ENCODE measurements around the gene RAMAC. TPM values are rescaled to one million over a fixed set of nuclear protein-coding genes. Genes with fewer than 3 reads are reported as not detected.

Gene RAMAC
- polyA plus RNA-seq, 1 of the 3 experiments (the other 2 are of a cell fraction): 25.9 TPM

GRCh38 chr15:82944056-82944455 is 42.0 kb upstream of the RAMAC start:
- no peaks in the 10 kb centered on the region for H3K27me3 ChIP-seq (ENCODE audit: insufficient read depth)
- H4K20me1 ChIP-seq (ENCODE audit: insufficient read depth): no peaks in the 10 kb centered on the region
- WGBS (ENCODE audit: low lambda C conversion rate): 81% methylated on average over 5 of the region's 5 CpGs
- H3K4me3 ChIP-seq (ENCODE audit: low read depth in 2 of 2, low read length in 1 of 2): no peak overlapping the region
- no peak overlapping the region for H3K27ac ChIP-seq (ENCODE audit: low read depth in 2 of 2, low read length in 1 of 2)
- CTCF ChIA-PET: no interaction called here
- TF ChIP-seq EZH2phosphoT487 (IDR thresholded peaks at IDR 0.05; ENCODE audit: borderline replicate concordance, low read depth): no peak
- TF ChIP-seq ELF1 (IDR thresholded peaks at IDR 0.05): no peak
- no peak for TF ChIP-seq YY1 (IDR thresholded peaks at IDR 0.05; ENCODE audit: low read depth)
- TF ChIP-seq CHD2 (IDR thresholded peaks at IDR 0.05; ENCODE audit: low read length, partially characterized antibody): no peak
- TF ChIP-seq RFX5 (IDR thresholded peaks at IDR 0.05; ENCODE audit: low read length): no peak
- no peak for TF ChIP-seq GABPA (IDR thresholded peaks at IDR 0.05; ENCODE audit: low read depth)
- TF ChIP-seq TEAD4 (IDR thresholded peaks at IDR 0.05; ENCODE audit: borderline replicate concordance, insufficient read depth): no peak
- TF ChIP-seq FOXJ3 (CRISPR knock-in tag; IDR thresholded peaks at IDR 0.05): no peak
- TF ChIP-seq JUND (IDR thresholded peaks at IDR 0.05): no peak
- no peak for TF ChIP-seq POLR2AphosphoS5 (IDR thresholded peaks at IDR 0.05; ENCODE audit: low read depth, low read length)
- no peak for TF ChIP-seq NRF1 (IDR thresholded peaks at IDR 0.05; ENCODE audit: low read depth, low read length)
- no peak for TF ChIP-seq IRF3 (IDR thresholded peaks at IDR 0.05; ENCODE audit: low read depth, low read length)
- no peak for TF ChIP-seq FOXM1 (IDR thresholded peaks at IDR 0.05; ENCODE audit: low read depth)
- TF ChIP-seq USF2 (IDR thresholded peaks at IDR 0.05; ENCODE audit: borderline replicate concordance, low read depth, low read length): no peak
- no peak for TF ChIP-seq PBX3 (IDR thresholded peaks at IDR 0.05)
- no peak for TF ChIP-seq GATA2 (CRISPR knock-in tag; IDR thresholded peaks at IDR 0.05)
- no peaks in the 10 kb centered on the region for H3K36me3 ChIP-seq (replicated peaks in 1 of 2; ENCODE audit: control insufficient read depth in 1 of 2, insufficient read depth in 2 of 2, low read length in 1 of 2)
- H2AFZ ChIP-seq (ENCODE audit: low read depth): no peak overlapping the region
- no peak overlapping the region for H3K4me2 ChIP-seq
- H3F3A ChIP-seq (replicated peaks; ENCODE audit: insufficient read depth): no peaks in the 10 kb centered on the region
- DNase-seq: no peak
- H3K9me2 ChIP-seq: no peaks in the 10 kb centered on the region
- no peaks in the 10 kb centered on the region for H3K79me2 ChIP-seq (ENCODE audit: insufficient read depth)
- no peaks in the 10 kb centered on the region for H3K9me3 ChIP-seq
- H3K9ac ChIP-seq: no peak overlapping the region
- H3K4me1 ChIP-seq (ENCODE audit: control insufficient read depth in 1 of 2, insufficient read depth in 2 of 2, low read depth in 1 of 2, low read length in 1 of 2): no peaks in the 10 kb centered on the region
- POLR2A ChIA-PET: no interaction called here

- no peak for TF ChIP-seq FOXM1 (IDR thresholded peaks at IDR 0.05; ENCODE audit: low read depth)
- no peak for TF ChIP-seq POLR2AphosphoS5 (IDR thresholded peaks at IDR 0.05; ENCODE audit: low read depth, low read length)
- TF ChIP-seq MXI1 (IDR thresholded peaks at IDR 0.05; ENCODE audit: low read depth, low read length): no peak
- no peak for TF ChIP-seq ZBTB33 (IDR thresholded peaks at IDR 0.05; ENCODE audit: borderline replicate concordance, low read depth)
- no peak for TF ChIP-seq TAF1 (IDR thresholded peaks at IDR 0.05; ENCODE audit: borderline replicate concordance, low read depth, low read length)
- TF ChIP-seq ELF1 (IDR thresholded peaks at IDR 0.05): no peak
- Histone ChIP-seq H3K9ac (no peak overlapping the region), H3F3A (replicated peaks; ENCODE audit: insufficient read depth) (no peaks in the 10 kb centered on the region), H3K9me2 (no peaks in the 10 kb centered on the region), H3K4me3 (ENCODE audit: low read depth in 2 of 2, low read length in 1 of 2) (no peak overlapping the region), H2AFZ (ENCODE audit: low read depth) (no peak overlapping the region), H3K9me3 (no peaks in the 10 kb centered on the region), H3K79me2 (ENCODE audit: insufficient read depth) (no peaks in the 10 kb centered on the region), H4K20me1 (ENCODE audit: insufficient read depth) (no peaks in the 10 kb centered on the region), H3K36me3 (replicated peaks in 1 of 2; ENCODE audit: control insufficient read depth in 1 of 2, insufficient read depth in 2 of 2, low read length in 1 of 2) (no peaks in the 10 kb centered on the region), H3K27ac (ENCODE audit: low read depth in 2 of 2, low read length in 1 of 2) (no peak overlapping the region), H3K27me3 (ENCODE audit: insufficient read depth) (no peaks in the 10 kb centered on the region), H3K4me2 (no peak overlapping the region), H3K4me1 (ENCODE audit: control insufficient read depth in 1 of 2, insufficient read depth in 2 of 2, low read depth in 1 of 2, low read length in 1 of 2) (no peaks in the 10 kb centered on the region)
- WGBS (ENCODE audit: low lambda C conversion rate): 84% methylated on average over 5 of the region's 5 CpGs
- no peak for DNase-seq
- ChIA-PET CTCF (no interaction called here), POLR2A (no interaction called here)
These were observed 41.2 kb upstream of the RAMAC start for GRCh38 chr15:82944821-82945220.

Measured in SK-N-SH (cell line).